ENCODE measurements around the gene IPO8. TPM values are rescaled to one million over a fixed set of nuclear protein-coding genes. Genes with fewer than 3 reads are reported as not detected.

The IPO8 gene
- total and polyA plus RNA-seq, 2 donors (not counting 3 experiments of a cell fraction or from before 2014, with no cell fraction given), result 7.2 to 52.5 TPM

- peaks cover 6 to 18% of the 10 kb centered on the region in 2 experiments for H3K36me3 ChIP-seq (ENCODE audit: control insufficient read depth in 2 of 2, extremely low read depth in 1 of 2, insufficient read depth in 2 of 2, low read length in 2 of 2)
- BruUV-seq (replicated peaks), result no TSS peak
- peaks cover 10% of the 10 kb centered on the region for H3K79me2 ChIP-seq (ENCODE audit: control insufficient read depth, insufficient read depth, low read length)
- POLR2A ChIA-PET, result no interaction called here
- dilution Hi-C loops (cut with MboI; ENCODE audit: extremely low pct_ligation_motif_present, low sequenced_read_pairs), result no loop called here
- no peaks in the 10 kb centered on the region for H3K9me1 ChIP-seq (replicated peaks; ENCODE audit: control insufficient read depth, extremely low read depth, insufficient read depth, low read length)
- no peaks in the 10 kb centered on the region for H3K4me1 ChIP-seq (ENCODE audit: control insufficient read depth, extremely low read depth, insufficient read depth, low read length)
- DNase-seq (ENCODE audit: low read depth, low spot score) (no peak), FAIRE-seq (no peak)
- CTCF ChIA-PET, result interaction anchor here (0.8 to 3.3 kb wide), 4 partner anchors 14 to 24 kb away, joined by 4 to 13 read pairs (median 6); no protein-coding TSS in a partner anchor
- no peak overlapping the region for H3K9ac ChIP-seq (replicated peaks; ENCODE audit: extremely low read depth, insufficient read depth, low read length)
- no peak overlapping the region for H3K4me3 ChIP-seq (replicated peaks in 1 of 3; ENCODE audit: insufficient read depth in 1 of 3, low read depth in 1 of 3, low read length in 3 of 3)
- no peaks in the 10 kb centered on the region for H4K20me1 ChIP-seq (replicated peaks; ENCODE audit: control insufficient read depth, extremely low read depth, insufficient read depth, low read length)
- H3K27ac ChIP-seq (ENCODE audit: insufficient read depth, low read depth, low read length), result no peak overlapping the region
- no peak overlapping the region for H3K4me2 ChIP-seq (ENCODE audit: insufficient read depth, low read length)
- no peak overlapping the region for H2AFZ ChIP-seq (ENCODE audit: low read depth, low read length)
- intact Hi-C loops (cut with micrococcal nuclease), result no loop called here
- TF ChIP-seq POLR2A (IDR thresholded peaks at IDR 0.05; ENCODE audit: low read depth, low read length) (no peak), FOS (IDR thresholded peaks at IDR 0.05; ENCODE audit: borderline replicate concordance, insufficient read depth, low read length) (no peak), GATA2 (IDR thresholded peaks at IDR 0.05; ENCODE audit: insufficient read depth, insufficient read length, low read depth, low read length) (no peak), JUN (IDR thresholded peaks at IDR 0.05; ENCODE audit: borderline replicate concordance, insufficient read depth, insufficient read length, low read depth) (no peak), EZH2 (IDR thresholded peaks at IDR 0.05; ENCODE audit: borderline replicate concordance, low read depth, low read length, severe bottlenecking) (no peak), MYC (IDR thresholded peaks at IDR 0.05; ENCODE audit: low read depth, low read length) (no peak), MAX (IDR thresholded peaks at IDR 0.05; ENCODE audit: insufficient read depth, insufficient read length) (no peak), POLR2AphosphoS5 (IDR thresholded peaks at IDR 0.05; ENCODE audit: insufficient read depth, low read depth, low read length) (no peak), CTCF (IDR thresholded peaks at IDR 0.05; ENCODE audit: extremely low read depth in 1 of 2, insufficient read depth in 1 of 2, low read depth in 1 of 2, low read length in 2 of 2) (no peak)
- H3K9me3 ChIP-seq (replicated peaks; ENCODE audit: control insufficient read depth, insufficient read depth, low read length), result no peaks in the 10 kb centered on the region
- H3K27me3 ChIP-seq (ENCODE audit: control insufficient read depth in 2 of 2, insufficient read depth in 2 of 2, low read length in 2 of 2), result no peaks in the 10 kb centered on the region
Observed at GRCh38 chr12:30732954-30733637, 37.4 kb upstream of the IPO8 start.
